Pancreas (tissue), 10 donors: ENCODE data around the gene NPM1. TPM values are rescaled to one million over a fixed set of nuclear protein-coding genes. Genes with fewer than 3 reads are reported as not detected.

Experiments
- ATAC-seq, 4 donors: fragments of 200-7000 bp; cut with Tn5 transposase; one replicate each; pipeline versions ENCODE4 v1.8.0 to v1.9.1; 2020; ENCODE audit warnings: mild to moderate bottlenecking in 4 of 4, moderate library complexity in 4 of 4
- DNase-seq, 6 donors: peaks; one replicate each; pipeline ENCODE4 v3.0.0-alpha.2; 2020
- FAIRE-seq: peaks from 2 replicates; lab custom pipeline; 2012; peaks lifted over from hg19 to GRCh38; lab: Jason Lieb, UNC
- H3K27ac ChIP-seq, 4 donors: fragments of 200-600 bp; sonication (generic); 1 replicate in 3 of 4; 2 replicates in 1 of 4; pipeline versions ENCODE4 v1.5.0 to v1.8.0; 2020
- H3K27me3 ChIP-seq, 4 donors: fragments of 200-600 bp; one replicate each; pipeline ENCODE4 v1.8.0; 2021
- H3K36me3 ChIP-seq, 3 donors: fragments of 200-600 bp; sonication (generic) in 1 of 3; one replicate each; pipeline versions ENCODE4 v1.5.0 to v1.8.0; 2020 to 2021
- H3K4me1 ChIP-seq, 3 donors: fragments of 200-600 bp; one replicate each; pipeline ENCODE4 v1.8.0; 2021
- H3K4me3 ChIP-seq, 4 donors: fragments of 200-600 bp; sonication (generic) in 2 of 4; one replicate each; pipeline versions ENCODE4 v1.5.0 to v1.8.0; 2020 to 2021
- H3K9me3 ChIP-seq, 4 donors: fragments of 200-600 bp; one replicate each; pipeline ENCODE4 v1.8.0; 2021
- WGBS, 2 donors: extraction: QIAGEN DNeasy Blood & Tissue Kit; methylation state at CpG; one replicate each; pipeline ENCODE4 v1.1.7; 2013; 5-methylcytosine and 5-hydroxymethylcytosine counted together
- intact Hi-C, 3 donors: fragments of 100-400 bp; cut with DNase I; formaldehyde crosslinking; loops; one replicate each; pipeline versions ENCODE4 v1.11.1 to v1.14.2; 2022
- polyA plus RNA-seq, 2 donors: library from polyadenylated mRNA; stranded (reverse); fragments of 200-250 nt; gene quantifications; one replicate each; pipeline ENCODE4 v1.2.3, GENCODE V29; 2013
- total RNA-seq, 6 donors: library from RNA; stranded (reverse); fragmentation: NEBNext Ultra II Directional in 4 of 6; extraction: Animal tissue kit (Norgen Biotek cat#: 25700) in 4 of 6; gene quantifications; one replicate each; pipeline versions ENCODE4 v1.2.1 to v1.2.4, GENCODE V29; 2021 to 2023
- TF ChIP-seq, protein P1 (sequence below), 4 donors: fragments of 200-600 bp; sonication (generic) in 3 of 4; IDR thresholded peaks; one replicate each; pipeline versions ENCODE4 v1.5.0 to v1.8.0; 2021; ENCODE audit warnings: antibody characterized with exemption in 4 of 4
- donor health status: healthy with polysubstance abuse.
- donor health status: DM: no; HTN: no; CAD: no; lungs with moderate emphysema.
- donor health status: DM: no; HTN: no; CAD: no.
- donor health status: control.
- donor health status: control.
- donor health status: Bipolar disorder and iron deficiency.
- donor health status: DM: yes; HTN: yes; CAD: no.
- donor health status: DM: no; HTN: no; CAD: no.
- donor health status: DM: no; HTN: no; CAD: no.
- donor health status: DM: yes; HTN: yes; CAD: no.

Gene NPM1
- total and polyA plus RNA-seq, 8 donors, result 412 to 942 (median 682) TPM

DNA sequence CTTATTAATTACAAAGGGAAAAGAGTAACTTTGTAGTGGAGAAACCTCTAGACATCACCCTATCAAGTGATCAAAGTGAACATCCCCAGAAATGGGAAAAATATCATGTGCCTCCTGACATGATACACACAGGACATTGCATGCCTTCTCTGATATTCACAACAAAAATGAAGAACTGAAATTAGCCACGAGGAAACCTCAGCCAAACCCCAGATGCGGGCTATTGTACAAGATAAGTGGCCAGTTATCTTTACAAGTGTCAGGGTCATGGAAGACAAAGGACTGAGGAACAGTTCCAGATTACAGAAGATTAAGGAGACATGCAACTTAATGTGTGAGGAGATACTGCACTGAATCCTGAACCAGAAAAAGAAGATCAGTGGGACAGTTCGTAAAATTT is 23.8 kb upstream of the NPM1 start:
- no peak overlapping the region for H3K27ac ChIP-seq
- intact Hi-C loops, result no loop called here
- WGBS, 2 donors, result 42 to 53% methylated on average over 3 of the region's 3 CpGs

DNA sequence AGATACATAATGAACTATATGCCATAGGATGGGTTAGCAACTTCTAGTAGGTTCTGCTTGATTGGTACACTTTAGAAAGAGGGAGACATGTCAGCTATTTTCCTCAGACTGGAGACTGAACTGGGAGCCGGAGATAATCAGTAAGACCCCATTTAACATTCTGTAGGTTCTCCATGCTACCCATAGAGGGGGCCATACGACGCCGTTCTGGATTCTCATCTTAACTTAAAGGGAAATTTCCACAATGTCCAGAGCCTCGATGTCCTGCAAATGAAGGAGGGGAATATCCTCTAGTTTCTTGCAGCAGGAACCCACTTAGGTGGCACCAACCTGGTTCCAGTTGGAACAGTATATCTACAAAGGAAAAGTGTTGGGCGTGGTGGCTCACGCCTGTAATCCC is 22.3 kb upstream of the NPM1 start:
- 35 to 41% methylated on average over 7 of the region's 7 CpGs for WGBS, 2 donors
- no peak overlapping the region for H3K27ac ChIP-seq
- ATAC-seq (no peak), FAIRE-seq (no peak), DNase-seq (no peak)
- H3K36me3 ChIP-seq, result no peaks in the 10 kb centered on the region
- intact Hi-C loops, result no loop called here
- no peak overlapping the region for H3K4me3 ChIP-seq
- TF ChIP-seq, protein P1, sequence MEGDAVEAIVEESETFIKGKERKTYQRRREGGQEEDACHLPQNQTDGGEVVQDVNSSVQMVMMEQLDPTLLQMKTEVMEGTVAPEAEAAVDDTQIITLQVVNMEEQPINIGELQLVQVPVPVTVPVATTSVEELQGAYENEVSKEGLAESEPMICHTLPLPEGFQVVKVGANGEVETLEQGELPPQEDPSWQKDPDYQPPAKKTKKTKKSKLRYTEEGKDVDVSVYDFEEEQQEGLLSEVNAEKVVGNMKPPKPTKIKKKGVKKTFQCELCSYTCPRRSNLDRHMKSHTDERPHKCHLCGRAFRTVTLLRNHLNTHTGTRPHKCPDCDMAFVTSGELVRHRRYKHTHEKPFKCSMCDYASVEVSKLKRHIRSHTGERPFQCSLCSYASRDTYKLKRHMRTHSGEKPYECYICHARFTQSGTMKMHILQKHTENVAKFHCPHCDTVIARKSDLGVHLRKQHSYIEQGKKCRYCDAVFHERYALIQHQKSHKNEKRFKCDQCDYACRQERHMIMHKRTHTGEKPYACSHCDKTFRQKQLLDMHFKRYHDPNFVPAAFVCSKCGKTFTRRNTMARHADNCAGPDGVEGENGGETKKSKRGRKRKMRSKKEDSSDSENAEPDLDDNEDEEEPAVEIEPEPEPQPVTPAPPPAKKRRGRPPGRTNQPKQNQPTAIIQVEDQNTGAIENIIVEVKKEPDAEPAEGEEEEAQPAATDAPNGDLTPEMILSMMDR (IDR thresholded peaks at IDR 0.05), result no peak
- H3K9me3 ChIP-seq, result no peaks in the 10 kb centered on the region
- H3K27me3 ChIP-seq, result no peaks in the 10 kb centered on the region
- H3K4me1 ChIP-seq, result no peaks in the 10 kb centered on the region

More for the DNA sequence above, 23.8 kb upstream of the NPM1 start:
- TF ChIP-seq, protein P1 (IDR thresholded peaks at IDR 0.05), result no peak
- no peak overlapping the region for H3K4me3 ChIP-seq
- no peaks in the 10 kb centered on the region for H3K9me3 ChIP-seq
- ATAC-seq (no peak), DNase-seq (no peak), FAIRE-seq (no peak)
- no peaks in the 10 kb centered on the region for H3K27me3 ChIP-seq
- no peaks in the 10 kb centered on the region for H3K36me3 ChIP-seq
- H3K4me1 ChIP-seq, result no peaks in the 10 kb centered on the region

DNA sequence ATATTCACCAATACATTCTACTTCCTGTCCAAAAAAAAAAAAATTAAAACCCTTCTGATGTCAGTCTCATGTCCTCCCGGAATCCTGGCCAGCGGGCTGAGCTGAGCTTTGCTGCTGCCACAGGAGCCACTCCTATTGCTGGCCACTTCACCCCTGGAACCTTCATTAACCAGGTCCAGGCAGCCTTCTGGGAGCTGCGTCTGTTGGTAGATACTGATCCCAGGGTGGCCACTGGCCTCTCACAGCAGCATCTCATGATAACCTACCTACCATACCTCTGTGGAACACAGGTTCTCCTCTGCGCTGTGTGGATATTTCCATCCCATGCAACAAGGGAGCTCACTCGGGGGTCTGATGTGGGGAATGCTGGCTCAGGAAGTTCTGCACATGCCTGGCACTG is 21.0 kb upstream of the NPM1 start:
- intact Hi-C loops, result no loop called here
- no peak for FAIRE-seq
- TF ChIP-seq, protein P1 (IDR thresholded peaks at IDR 0.05), result no peak
- no peaks in the 10 kb centered on the region for H3K27me3 ChIP-seq
- H3K4me1 ChIP-seq, result no peaks in the 10 kb centered on the region
- no peak overlapping the region for H3K27ac ChIP-seq
- no peak for ATAC-seq
- no peak overlapping the region for H3K4me3 ChIP-seq
- no peak for DNase-seq
- H3K9me3 ChIP-seq, result no peaks in the 10 kb centered on the region
- H3K36me3 ChIP-seq, result no peaks in the 10 kb centered on the region
- 71 to 80% methylated on average over 5 of the region's 5 CpGs for WGBS, 2 donors

DNA sequence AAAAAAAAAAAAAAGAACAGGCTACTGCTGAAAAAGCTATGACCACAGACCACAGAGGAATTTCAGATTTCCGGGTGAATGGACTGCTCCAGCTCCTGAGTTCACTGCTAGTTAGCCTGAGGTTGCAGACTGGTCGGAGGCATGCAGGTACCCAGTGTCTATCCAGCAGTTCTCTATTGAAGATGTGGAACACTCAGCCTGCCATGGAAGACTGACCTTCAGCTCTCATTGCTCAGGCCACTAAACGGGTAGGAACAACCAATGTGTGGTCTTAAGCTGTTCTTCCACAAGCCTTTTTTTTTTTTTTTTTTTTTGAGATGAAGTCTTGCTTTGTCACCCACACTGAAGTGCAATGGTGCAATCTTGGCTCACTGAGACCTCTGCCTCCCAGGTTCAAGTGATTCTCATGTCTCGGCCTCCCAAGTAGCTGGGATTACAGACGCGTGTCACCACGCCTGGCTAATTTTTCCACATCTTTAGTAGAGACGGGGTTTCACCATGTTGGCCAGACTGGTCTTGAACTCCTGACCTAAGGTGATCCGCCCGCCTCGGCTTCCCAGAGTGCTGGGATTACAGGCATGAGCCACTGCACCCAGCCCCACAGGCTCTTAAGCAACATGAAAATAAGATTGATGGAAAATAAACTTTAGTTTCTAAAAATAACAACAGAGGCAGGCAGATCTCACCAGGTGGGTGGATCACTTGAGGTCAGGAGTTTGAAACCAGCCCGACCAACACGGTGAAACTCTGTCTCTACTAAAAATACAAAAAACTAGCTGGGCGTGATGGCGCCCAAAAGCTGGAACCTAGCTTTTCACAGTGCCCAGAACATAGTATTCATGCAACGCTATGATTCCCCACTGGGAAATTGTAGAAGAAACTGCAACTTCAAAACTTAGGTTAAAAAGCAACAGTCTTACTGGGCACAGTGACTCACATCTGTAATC is 20.0 kb upstream of the NPM1 start:
- DNase-seq (no peak), FAIRE-seq (no peak), ATAC-seq (no peak)
- Histone ChIP-seq H3K36me3 (no peaks in the 10 kb centered on the region), H3K27me3 (no peaks in the 10 kb centered on the region), H3K4me1 (no peaks in the 10 kb centered on the region), H3K4me3 (no peak overlapping the region), H3K9me3 (no peaks in the 10 kb centered on the region), H3K27ac (no peak overlapping the region)
- intact Hi-C loops, result no loop called here
- WGBS, 2 donors, result 73 to 83% methylated on average over 16 of the region's 16 CpGs
- TF ChIP-seq, protein P1 (IDR thresholded peaks at IDR 0.05), result no peak

DNA sequence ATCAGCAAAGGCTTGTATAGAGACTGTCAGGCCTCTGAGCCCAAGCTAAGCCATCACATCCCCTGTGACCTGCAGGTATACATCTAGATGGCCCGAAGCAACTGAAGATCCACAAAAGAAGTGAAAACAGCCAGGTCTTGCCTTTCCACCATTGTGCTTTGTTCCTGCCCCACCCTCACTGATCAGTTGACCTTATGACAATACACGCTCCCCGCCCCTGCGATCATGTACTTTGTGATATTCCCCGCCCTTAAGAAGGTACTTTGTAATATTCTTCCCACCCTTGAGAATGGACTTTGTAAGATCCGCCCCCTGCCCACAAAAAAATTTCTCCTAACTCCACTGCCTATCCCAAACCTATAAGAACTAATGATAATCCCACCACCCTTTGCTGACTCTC is 18.6 kb upstream of the NPM1 start:
- no peak overlapping the region for H3K4me3 ChIP-seq
- no peak for FAIRE-seq
- no peak for ATAC-seq
- WGBS, 2 donors, result 89 to 90% methylated on average over 6 of the region's 6 CpGs
- no peaks in the 10 kb centered on the region for H3K9me3 ChIP-seq
- DNase-seq, result no peak
- H3K36me3 ChIP-seq, result no peaks in the 10 kb centered on the region
- no peak overlapping the region for H3K27ac ChIP-seq
- no peaks in the 10 kb centered on the region for H3K27me3 ChIP-seq
- intact Hi-C loops, result no loop called here
- TF ChIP-seq, protein P1 (IDR thresholded peaks at IDR 0.05), result no peak
- H3K4me1 ChIP-seq, result no peaks in the 10 kb centered on the region
